HG02763 (cell line): ENCODE results near the gene TEAD4.

Experiments used
- ATAC-seq: cut with Tn5 transposase; IDR thresholded peaks from one replicate; pipeline ENCODE4 v1.9.1; 2021; ENCODE audit warnings: mild to moderate bottlenecking, moderate library complexity; ENCODE audit not compliant: unreplicated experiment

Gene TEAD4

DNA sequence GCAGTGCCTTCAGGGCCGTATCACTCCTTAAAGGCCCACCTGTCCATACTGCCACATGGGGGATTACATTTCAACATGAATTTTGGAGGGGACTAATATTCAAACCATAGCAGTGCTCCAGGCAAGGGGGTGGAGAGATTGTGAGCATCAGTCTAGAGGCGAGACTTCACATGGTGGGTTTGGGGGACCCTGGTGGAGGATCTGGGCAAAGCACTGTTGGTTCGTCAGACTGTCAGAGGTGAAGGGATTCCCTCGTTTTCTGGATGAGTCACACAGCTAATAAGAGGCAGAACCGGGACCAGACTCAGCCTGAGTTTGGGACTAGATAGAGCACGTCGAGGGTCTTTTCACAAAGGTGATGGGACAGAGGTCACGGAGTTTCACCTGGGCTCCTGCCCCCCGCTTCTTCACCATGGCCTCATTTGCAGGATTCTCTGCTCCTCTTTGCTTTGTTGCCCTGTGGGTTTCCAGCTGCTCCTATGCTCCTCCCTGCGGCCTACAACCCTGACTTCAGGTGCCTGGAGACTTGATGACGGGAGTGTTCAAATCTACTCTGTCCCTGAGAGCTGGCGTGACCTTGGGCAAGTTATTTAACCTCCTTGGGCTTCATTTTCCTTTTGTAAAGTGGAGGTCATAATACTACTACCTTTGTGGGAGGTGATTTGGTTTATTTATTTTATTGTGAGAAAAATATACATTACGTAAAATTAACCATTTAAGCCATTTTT is 41.5 kb downstream of the TEAD4 start:
- no peak for ATAC-seq

DNA sequence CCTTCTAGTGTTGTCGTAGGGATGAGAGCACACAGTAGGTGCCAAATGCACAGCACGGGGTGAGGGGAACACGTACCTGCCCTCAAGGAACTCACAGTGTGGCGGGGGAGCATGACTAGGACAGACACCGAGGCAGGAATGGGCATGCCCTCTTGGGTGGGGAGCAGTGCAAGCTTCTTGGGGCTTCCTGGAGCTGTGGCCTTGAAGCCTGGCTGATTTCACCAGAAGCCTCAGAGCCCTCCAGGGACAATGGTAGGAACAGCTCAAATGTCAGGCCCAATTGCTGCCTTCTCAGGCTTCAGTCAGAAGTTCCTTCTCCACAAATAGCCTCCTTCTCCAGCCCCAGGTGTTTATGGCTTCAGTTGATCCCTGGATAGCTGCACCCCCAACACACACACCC is 43.4 kb downstream of the TEAD4 start:
- no peak for ATAC-seq

DNA sequence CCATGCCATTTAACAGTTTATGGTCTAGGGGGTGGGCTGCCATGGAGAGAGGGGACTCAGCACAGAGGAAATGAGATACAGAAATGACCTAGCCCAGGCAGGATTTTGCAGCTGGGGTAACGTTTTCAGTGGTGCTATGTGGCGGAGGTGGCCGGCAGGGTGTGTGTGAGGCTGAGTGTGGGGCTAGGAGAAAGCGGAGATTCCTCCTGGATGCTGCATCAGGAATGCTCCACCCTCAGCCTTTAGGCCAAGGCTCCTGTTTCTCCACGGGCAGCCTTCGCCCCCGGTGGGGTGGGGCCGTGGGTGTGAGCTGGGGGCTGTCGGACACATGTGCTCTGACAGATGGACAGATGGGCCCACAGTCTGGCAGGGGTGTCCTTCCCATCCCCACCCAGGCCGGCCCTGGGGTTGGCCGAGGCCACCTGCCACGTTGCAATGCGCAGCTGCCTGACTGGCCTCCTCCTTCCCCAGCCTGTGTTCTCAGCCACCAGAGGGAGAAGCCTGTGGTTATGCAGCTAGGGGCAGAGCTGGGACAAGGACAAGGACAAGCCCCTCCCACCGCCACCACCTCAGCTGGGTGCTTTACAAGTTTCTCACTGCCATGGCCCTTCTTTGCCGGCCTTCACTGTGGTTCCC is 44.3 kb downstream of the TEAD4 start:
- ATAC-seq = no peak

DNA sequence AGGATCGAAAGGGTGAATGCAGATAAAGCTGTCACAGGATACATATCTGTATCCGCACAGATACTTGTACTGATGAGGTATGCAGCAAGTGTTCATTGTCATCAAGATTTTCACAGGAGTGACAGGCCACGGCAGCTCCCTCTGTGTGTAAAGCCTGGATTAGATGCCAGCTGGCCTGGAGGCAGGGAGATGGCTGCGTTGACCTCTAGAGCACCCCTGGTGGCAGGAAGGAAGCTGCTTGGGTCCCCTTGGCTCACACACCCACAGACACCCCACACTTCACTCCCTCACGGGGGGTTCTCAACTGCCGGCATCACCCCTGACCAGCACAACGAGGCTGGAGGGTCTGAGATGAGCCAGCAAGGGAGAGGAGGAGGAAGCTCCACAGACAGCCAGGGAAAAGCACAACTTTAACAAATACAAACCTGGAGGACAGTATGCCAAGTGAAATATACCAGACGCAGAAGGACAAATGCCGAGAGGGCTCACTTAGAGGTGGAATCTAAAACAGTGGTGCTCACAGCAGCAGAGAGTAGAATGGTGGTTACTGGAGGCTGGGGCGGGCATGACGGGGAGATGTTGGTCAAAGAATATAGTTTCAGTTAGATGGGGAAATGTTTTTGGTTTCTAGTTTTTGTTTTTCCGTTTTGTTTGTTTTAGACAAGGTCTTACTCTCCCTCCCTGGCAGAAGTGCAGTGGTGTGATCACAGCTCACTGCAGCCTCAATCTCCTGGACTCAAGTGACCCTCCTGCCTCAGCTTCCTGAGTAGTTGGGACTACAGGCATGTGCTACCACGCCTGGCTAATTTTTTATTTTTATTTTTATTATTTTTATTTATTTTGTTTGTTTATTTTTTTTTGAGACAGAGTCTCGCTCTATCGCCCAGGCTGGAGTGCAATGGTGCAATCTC is 45.7 kb downstream of the TEAD4 start:
- ATAC-seq = no peak

- no peak for ATAC-seq
These were observed 46.5 kb downstream of the TEAD4 start for GRCh38 chr12:3005736-3006135.

- no peak for ATAC-seq
These were observed 50.6 kb downstream of the TEAD4 start for GRCh38 chr12:3009780-3010179.

- no peak for ATAC-seq
These were observed 51.2 kb downstream of the TEAD4 start for GRCh38 chr12:3010214-3010930.

GRCh38 chr12:3012786-3013185 is 53.6 kb downstream of the TEAD4 start:
- no peak for ATAC-seq

DNA sequence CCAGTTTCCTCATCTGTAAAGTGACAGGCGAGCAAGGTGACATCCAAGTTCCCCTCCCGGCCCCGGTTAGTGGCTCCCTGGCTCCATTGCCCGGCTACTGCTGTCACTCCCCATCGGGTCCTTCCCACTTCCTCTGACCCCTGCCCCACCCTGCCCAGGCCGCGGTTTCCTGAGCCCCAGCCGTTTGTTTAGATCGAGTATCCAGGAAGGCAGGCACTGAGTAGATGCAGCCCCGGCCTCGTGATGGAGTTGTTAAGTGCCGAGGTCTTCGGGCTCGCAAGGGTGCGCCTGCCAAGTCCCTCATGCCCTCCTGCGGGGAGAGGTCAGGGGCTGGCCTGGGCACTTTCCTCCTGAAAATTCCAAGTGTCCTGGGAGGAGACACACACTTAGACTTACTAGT is 55.4 kb downstream of the TEAD4 start:
- no peak for ATAC-seq

DNA sequence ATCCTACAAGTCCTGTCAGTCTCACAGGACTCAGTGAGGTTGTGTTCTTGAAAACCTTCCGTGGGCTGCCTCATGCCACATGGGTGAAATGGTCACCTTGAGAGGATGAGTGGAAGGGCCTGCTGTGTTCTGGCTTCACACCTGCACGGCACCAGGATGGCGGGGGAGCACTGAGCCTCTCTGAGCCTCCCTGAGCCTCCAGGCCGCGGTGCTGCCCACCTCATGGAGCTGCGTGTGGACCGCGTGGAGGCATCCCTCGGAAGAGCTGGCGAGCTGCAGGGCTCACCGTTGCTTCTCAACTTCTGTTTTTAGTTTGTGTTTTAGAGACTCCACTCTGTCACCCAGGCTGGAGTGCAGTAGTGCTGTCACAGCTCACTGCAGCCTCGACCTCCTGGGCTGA is 56.2 kb downstream of the TEAD4 start:
- ATAC-seq = no peak

GRCh38 chr12:3016191-3016590 is 57.0 kb downstream of the TEAD4 start:
- no peak for ATAC-seq

DNA sequence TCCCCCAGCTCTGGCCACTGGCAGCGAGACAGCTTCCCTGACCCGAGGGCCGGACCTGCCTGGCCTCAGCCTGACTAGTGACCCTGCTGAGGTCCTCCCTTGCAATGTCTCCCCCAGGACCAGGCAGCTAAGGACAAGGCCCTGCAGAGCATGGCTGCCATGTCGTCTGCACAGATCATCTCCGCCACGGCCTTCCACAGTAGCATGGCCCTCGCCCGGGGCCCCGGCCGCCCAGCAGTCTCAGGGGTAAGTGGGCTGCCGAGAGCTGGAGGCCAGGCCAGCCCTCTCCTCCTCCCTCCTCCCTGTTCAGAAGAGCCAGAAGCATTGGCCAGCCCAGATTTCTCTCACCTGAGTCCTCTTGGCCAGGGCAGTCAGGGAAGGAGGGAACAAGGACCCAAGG is 58.1 kb downstream of the TEAD4 start:
- ATAC-seq = no peak

GRCh38 chr12:3018284-3019004 is 59.2 kb downstream of the TEAD4 start:
- no peak for ATAC-seq

DNA sequence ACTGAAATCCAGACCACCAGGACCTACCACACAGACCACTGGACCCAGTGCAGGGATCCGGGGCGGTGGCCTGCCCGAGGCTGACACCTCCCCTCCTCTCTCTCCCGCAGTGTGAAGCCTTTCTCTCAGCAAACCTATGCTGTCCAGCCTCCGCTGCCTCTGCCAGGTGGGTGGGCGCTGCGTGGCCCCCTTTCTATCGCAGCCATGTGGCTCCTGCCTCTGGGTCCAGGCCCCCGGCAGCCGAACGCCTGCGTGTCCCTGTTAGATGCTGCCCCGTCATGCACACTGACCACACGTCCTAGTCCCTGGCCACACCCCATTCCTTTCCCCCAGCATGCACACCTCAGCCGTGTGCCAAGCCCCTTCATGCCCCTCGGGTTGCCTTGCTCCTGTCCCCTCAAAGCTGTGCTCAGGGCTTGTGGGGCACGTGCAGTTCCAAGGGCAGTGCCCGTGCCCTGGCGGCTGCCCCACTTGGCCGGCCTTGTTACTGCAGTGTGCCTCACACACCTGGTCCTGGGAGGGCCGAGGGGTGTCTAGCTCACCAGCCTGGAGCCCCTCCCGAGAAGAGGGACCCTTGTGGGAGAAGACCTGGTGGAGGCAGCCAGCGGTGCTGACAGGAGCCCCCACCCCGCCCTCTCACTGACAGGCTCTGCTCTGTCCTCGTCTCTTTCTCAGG is 59.9 kb downstream of the TEAD4 start:
- no peak for ATAC-seq

- no peak for ATAC-seq
These were observed 61.2 kb downstream of the TEAD4 start for GRCh38 chr12:3020399-3020798.

DNA sequence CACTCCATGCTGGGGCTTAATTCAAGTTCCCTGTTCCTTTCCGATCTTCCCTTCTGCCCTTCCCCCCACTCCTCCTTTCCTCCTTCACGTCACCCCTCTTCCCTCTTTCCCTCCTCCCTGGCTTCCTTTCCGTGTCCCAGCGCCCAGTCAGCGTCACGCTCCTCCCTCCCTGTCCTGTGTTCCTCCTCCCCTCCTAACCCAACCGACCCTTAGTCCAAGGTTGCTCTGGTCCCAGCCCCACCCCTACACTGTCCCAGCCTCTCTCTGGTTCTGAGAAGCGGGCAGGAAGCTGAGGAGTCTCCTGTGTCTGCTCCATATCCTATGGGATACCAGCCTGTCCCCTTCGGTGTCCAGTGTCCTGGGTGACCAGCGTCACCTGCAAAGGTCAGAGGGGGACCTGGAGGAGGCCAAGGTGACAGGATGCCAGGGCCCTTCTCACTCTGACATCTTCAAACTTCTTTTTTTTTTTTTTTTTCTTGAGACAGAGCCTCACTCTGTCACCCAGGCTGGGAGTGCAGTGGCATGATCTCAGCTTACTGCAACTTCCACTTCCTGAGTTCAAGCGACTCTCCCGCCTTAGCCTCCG is 61.7 kb downstream of the TEAD4 start:
- ATAC-seq = no peak

GRCh38 chr12:3022411-3022810 is 63.2 kb downstream of the TEAD4 start:
- ATAC-seq = no peak

- ATAC-seq = no peak
These were observed 63.8 kb downstream of the TEAD4 start for GRCh38 chr12:3022961-3023360.

DNA sequence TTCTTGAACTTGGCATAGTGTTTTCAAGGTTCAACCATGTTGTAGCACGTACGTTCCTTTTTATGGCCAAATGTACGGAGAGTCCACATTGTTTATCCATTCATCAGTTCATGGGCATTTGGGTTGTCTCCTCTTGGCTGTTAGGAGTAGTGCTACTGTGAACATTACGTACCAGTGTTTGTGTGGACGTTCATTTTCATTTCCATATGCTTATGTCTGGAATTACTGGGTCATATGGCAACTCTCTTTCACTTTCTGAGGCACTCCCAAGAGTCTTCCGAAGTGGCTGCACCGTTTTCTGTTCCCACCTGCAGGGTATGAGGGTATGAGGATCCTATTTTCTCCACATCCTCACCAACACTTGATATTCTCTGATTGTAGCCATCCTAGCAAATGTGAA is 68.9 kb downstream of the TEAD4 start:
- no peak for ATAC-seq
